CD4-positive, alpha-beta T cell treated with Interleukin-17A for 1 hour (primary cell): ENCODE measurements around the gene CRHR1.

ENCODE experiments used
- DNase-seq: peaks from one replicate; pipeline ENCODE4 v3.0.0-alpha.2; 2020

CRHR1 gene

DNA sequence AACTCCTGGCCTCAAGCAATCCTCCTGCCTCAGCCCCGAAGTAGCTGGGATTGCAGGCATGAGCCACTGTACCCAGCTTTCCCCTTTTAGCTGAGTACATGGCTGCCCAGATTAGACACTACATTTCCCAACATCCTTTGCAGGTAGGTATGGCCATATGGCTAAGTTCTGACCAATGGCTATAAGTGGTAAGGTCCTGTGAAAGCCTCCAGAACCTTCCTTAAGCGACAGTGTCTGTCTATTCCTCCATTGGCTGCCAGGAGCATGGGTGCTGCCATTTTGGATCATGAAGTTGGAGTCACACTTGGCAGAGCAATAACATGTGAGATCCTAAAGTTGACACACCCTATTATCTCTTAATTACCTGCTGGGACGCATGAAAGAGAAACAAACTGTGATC lies 24.4 kb upstream of the CRHR1 start:
- DNase-seq, result no peak

DNA sequence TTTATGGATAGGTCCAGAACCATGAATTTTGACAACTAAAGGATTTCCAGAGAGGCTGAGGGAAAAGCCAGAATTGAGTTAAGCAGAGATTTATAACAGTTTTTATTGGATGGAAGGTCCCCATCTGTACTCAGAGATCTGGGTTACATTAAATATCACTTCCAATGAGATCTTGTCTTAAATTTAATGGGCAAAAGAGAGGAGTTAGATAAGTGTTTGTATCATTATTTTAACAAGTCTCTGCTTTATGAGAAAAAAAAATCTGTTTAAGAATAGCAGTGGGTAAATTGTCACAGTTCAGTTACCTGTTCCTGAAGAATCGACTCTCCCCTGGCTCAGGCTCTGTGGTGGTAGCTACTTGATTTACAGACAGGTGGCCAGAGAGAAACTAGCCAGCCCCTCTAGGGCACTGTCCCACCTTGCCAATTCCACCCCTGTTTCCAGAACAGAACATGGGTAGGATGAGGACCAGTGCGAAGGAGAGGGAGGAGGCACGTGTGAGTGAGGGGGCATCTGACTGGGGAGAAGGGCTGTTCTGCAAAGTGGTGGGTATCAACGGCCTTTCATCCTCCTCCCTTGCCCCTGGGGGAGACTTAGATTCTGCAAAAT lies 22.1 kb upstream of the CRHR1 start:
- DNase-seq, result no peak

DNA sequence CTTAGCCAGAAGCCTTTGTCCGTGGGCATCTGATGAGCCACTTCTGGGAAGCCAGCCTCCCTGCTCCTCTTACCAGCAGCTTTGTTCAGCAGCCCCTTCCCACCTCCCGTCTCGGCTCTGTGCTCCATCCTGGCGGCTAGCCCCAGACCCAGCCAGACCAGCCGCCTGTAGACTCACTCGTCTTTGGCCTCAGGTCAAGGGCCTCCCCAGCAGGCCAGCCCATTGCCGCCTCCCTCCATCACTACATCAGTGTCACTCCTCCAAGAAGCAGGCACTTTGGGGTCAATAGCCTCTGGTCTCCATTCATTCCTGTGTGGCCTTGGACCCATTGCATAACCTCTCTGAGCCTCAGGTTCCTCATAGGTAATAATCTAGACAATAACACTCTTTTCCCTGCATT lies 20.9 kb upstream of the CRHR1 start:
- DNase-seq, result no peak

DNA sequence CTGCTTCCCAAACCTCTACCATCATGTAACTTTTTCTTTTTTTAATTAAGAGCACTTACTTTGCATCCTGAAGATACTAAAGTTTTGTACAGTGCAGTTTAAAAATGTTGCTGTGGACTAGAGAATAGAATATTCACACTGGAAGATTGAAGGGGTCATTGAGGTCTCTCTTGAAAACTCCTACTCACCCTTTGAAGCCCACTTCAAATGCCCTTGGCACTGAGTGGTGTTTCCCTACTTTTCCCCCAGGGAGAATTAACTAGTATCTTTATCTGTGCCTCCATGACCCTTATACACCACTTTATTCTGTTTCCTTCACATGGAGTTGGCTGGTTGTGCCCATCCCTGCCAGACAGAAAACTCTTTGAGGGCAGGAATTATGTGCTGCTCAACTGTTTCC lies 19.6 kb upstream of the CRHR1 start:
- DNase-seq, result no peak

DNA sequence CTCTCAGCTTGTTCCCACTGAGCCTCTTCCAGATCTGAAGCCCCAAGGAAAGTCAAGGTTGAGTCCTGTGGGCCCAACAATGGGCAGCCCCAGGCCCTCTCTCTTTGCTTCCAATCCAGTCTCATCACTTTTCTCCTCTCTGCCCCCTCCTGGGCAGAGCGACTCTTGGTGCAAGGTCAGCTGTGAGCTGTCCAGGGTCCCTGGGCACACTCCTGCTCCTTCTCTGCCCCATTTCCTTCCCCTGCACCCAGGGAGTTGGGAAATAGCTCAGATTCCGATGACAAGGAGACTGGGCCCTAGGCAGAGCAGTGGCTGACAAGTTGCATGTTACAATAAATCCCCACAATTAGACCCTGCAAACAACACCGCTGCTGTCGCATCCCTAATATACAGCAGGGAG lies 16.1 kb upstream of the CRHR1 start:
- DNase-seq, result no peak

DNA sequence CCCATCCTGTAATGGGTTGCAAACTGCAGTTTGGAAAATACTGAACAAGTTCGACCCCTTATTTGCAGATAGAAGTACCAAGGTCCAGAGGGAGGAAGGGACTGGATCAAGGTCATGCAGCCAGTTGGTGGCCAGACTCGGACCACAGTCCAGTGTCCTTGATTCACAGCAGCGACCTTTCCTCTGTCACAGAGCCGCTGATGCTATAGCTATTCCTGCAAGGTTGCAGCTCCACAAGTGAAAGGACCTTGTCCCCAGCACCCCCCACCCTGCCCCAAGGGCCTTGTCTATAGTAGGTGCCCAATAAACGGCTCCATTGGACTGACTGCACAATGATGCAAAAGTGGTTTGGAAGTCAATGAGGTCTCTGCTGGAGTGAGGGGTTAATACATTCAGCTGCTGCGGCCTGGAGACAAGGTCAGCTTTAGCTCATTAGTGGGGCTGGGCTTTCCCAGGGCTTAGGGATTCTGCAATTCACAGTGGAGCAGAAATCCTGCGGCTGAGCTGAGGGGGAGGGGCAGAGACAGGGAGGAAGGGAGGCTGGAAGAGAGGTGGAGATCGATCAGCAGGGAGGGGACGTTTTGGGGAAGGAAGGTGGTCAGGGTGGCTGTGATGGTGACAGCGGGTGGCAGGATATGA lies 13.4 kb upstream of the CRHR1 start:
- no peak for DNase-seq

DNA sequence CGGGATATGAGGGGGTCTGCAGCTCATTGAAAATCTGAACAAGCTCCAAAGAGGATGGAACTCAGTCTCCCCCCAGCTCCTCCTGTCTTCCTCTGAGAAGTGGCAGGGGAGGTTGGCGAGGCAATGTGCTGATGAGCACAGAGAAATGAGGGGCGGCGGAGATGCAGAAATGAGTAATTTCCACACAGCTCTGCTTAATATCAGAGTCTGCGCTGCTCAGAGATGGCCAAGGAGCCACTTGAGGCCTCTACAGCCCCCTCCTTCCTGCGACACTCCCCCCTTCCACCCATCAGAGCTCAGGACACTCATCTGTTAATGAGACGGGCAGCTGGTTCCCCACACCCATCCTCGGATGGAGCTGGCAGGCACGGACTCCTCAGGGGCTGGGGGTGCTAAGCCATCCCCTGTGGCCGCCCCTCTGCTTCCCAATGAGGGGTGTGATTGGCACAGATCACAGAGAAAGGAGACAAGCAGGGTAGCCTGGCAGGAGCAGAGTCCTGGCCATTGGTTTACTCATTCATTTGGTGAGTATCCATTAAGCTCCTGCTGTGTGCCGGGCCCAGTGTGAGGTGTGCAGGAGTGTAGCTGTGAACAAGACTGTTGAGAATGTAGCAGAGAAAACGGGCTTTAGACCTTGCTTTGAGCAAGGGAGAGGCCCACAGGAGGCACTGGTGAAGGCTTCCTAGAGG lies 12.7 kb upstream of the CRHR1 start:
- DNase-seq, result no peak

DNA sequence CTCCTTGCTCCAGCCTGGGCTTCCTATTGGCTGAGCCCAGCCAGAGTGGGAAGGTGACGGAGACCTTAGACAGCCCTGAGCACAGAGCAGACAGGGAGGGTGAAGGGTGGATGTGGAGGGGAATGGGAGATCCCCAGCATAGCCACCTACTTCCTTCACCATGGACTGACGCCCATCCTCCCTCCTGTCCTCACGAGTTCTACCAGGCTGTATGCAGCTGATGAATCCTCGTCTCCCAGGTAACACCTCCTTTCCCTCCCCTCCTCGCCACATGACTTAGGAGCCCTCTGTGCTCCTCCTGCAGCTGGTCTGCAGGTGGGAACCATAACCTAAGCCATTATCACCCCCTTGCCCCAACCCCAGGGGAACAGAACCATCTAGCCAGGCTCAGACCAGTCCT lies 9.0 kb upstream of the CRHR1 start:
- DNase-seq, result no peak

DNA sequence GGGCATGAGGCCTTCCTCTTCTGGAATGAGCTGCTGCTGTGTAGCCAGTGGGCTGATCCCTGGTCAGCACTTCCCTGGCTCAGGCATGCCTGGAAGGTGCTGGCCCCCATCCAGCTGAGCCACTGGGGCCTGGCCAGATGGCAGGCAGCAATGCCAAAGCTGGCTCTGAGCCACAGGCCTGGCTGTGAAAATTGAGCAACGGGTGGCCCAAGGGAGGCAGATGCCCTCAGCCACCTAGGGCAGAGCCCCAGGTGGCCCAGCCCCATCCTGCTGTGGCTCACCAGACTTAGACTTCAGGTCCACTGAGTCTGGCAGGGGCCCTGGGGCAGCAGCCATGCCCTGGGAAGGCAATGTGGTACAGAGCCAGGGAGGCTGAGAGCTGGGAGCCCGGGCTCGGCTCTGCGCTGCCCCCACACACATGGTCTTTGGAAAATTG lies 8.5 kb upstream of the CRHR1 start:
- no peak for DNase-seq

DNA sequence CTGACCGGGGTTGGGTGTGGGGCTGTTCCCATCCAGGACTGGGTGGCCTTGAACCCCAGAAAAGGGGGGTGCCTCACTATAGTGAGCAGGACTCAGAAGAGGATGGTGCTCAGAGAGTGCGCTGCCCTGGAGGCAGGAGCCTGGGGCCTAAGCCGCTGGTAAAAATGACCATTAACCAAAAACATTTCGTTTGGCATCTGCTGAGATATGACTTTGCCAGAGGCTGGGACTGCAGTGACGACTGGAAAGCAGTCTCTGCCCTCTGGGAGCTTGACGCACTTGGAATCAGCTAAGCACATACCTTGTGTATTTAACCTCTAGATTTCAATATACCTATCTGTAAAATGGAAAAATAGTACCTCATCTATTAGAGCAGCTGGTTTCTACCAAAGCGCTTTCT lies 7.2 kb upstream of the CRHR1 start:
- DNase-seq, result no peak

DNA sequence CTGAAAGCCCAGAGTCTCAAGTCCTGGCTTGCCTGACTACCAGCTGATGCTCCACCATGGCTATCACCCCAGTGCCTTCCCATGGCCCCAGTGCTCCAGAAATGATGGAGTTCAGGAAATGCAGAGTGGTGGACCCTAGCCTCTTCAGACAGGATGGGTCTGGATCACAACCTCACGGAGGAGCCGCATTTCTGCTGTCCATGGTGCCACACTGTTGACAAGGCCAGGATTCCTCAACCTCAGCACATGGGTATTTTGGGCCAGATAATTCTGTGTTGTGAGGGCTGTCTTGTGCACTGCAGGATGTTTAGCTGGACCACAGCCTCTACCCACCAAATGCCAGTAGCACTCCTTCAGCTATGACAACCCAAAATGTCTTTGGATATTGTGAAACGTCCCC lies 6.7 kb upstream of the CRHR1 start:
- DNase-seq, result no peak

DNA sequence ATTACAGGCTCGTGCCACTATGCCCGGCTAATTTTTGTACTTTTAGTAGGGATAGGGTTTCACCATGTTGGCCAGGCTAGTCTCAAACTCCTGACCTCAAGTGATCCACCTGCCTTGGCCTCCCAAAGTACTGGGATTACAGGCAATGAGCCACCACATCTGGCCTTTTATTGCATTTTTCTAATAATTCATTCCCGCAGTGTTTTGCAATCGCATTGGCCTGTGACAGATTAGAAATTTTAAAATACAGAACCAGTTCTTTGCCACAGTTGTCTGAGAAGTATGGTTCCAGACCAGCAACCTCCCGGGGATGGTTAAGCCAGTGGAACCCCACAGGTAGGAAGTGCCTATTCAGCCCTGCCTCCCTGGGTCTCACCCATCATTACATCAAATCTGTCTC lies 3.2 kb upstream of the CRHR1 start:
- DNase-seq, result no peak

DNA sequence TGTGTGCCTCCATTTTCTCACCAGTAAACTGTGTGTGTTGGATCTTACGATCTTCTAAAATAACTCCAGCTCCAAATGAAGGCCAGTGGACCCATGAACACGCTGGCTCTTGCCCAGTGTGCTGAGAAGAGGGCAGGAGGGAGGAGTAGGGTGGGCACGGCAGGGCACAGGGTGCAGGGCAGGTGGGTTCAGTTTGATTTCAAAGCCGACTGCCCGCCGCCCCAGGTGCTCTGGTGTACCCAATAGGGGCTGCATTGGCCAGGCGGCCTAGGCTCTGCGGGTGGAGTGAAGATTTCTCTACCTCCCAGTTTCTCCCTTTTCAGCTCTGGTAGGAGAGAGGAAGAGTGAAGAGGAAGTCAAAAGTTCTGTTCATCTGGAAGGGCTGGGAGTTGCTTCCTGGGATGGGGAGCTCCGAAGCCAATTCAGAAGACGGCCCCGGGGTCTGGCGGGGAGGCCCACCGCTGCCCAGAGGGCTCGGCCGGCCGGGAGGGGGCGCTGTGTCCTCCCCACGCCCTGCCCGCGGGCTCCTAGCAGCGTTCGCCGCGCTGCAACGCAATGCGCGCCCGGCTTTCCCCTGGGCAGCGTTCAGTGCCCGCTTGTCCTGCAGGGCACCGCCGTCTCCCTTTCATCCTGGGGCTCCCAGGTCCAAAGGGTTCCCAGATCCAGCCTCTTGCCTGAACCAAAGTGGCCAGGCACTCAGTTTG lies 1.1 kb upstream of the CRHR1 start:
- DNase-seq, result peak; percentile 8

DNA sequence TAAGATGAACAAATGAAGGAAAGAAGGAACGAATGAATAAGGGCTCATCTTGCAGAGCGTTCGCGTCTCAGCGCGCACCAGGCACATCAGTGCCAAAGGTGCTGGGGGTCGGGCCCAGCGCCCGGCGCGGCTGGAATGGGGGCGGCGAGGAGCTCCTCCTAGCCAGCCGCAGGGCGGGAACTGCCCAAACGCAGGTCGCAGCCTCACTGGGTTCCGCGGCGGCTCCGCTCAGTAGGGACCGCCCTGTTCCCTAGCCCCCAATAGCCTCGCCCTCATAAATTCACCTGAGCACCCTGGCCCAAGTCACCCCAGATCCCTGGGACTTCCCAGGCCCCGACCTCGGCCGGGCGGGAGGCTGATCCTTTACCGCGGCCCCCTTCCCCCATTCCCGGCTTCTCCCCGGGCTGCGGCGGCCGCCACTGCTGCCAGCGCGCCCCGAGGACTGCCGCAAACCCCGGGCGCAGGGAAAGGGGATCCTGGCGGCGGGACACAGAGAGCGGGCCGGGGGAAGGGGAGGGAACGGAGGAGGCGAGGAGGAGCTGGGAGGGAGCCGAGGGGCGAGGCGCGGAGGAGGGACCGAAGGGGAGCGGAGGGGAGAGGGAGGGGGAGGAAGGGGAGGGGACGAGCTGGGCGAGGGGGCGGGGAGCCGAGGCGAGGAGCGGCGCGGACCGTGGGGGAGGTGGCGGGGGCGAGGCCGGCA lies 377 bp upstream of the CRHR1 start:
- DNase-seq, result no peak

DNA sequence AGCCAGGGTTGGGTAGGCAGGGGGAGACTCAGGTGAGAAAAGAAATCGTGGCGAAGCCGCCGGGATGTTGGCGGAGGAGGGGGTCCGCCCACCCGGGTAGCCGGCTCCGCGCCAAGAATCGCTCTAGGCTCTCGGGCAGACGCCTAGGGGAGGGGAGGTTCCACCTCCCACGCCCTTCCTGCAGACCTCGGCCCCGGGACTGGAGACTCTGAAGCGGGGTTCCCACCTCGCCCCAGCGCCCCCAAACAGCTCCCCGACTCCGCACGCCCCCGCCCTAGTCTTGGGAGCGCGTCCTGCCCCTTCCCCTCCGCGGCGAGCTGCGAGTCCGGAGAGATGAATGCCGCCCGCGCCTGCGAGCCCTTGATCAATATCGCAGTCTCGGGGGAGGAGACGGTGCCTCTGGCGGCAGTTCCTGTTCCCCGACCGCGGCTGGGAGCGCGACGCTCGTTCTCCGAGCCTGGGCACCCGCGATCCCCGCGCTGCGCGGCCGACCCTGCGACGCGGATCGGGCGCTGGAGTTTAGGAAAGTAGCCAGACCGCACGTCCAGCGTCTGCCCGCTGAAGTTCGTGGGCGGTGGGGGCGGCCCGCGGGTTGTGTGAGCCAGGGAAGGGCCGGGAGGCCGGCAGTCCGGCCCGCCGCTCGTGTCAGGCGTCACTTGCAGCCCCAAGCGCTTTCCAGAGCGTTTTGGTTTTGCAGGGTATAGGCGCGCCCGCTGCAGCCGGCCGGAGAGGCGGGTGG lies 790 bp downstream of the CRHR1 start:
- peak; percentile 16 for DNase-seq

DNA sequence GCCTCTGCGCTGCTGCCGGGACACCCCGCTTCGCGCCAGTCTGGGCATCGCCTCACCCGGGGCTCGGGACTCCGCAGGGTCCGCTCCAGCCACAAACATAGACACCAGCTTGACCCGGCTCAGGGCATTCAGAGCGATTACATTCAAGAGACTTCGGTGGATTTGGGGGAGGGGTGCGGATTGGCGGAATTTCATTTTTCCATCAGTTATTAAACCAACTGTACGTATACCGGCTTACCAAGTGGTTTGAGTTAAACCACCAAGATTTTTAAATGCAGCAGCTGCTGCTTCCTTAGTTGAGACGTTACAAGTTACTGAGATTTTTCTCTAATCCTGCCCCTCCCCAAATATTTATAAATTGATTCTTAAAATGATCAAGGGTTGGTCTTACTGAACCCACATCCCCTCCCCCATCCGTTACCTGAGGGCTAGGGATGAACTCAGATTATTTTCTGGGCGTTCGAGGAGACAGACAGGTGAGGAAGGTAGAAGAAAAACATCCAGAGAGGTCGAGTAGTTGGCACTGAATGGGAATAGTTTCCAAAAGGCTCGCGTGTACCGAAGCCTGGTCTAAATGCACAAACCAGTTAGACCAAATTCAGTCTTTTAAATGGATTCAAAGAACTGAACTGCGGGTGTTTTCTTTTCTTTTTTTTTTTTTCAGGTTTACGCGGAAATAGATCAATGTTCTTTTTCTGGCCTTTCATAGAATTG lies 1.5 kb downstream of the CRHR1 start:
- no peak for DNase-seq

DNA sequence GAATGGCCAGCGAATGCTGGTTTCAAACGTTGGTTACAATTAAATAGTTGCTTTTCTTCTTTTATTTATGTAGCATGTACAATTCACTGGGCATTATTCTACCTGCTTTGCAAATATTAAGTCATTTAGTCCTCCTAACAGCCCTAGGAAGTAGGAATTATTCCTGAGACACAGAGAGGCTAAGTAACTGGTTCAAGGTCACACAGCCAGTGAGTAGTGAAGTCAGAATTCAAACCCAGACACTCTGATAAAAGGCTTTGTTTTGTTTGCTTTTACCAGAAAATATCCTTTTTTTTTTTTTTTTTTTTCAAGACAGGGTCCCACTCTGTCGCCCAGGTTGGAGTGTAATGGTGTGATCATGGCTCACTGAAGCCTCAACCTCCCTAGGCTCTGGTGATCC lies 2.2 kb downstream of the CRHR1 start:
- no peak for DNase-seq

DNA sequence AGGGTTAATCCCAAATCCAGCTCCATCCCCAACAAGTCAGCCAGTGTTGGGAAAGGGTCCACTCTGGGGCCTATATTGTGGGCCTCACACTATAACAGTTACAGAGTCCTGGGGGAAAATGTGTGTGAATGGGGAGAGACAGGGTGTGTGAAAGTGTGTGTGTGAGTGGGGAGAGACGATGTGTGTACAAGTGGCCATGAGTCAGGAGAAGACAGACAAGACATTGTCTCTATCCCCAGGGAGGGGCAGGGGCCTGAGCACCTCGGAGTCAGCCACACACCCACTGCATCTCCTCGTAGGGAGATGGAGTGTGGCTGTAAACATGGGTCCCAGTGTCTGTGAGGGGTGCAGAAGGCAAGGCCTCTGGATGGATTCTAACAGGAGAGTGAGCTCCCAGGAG lies 2.9 kb downstream of the CRHR1 start:
- no peak for DNase-seq

DNA sequence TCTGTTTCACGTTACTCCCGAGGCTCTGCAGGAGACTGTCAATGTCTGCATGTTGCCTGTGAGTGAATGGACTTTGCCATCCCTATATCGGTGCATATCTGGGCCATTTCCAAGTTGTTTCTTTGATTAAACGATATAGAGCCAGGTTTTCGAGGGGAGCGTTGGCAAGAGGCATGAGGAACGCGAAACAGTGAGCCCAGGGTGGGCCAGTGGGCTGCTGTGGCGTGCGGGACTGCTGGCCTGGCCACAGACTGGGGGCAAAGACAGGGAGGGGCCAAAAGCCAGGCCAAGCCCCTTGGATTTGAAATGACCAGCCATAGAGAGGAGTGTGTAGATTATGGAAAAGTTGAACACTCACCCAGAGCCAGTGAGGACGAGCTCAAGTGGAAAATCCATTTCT lies 3.5 kb downstream of the CRHR1 start:
- no peak for DNase-seq

DNA sequence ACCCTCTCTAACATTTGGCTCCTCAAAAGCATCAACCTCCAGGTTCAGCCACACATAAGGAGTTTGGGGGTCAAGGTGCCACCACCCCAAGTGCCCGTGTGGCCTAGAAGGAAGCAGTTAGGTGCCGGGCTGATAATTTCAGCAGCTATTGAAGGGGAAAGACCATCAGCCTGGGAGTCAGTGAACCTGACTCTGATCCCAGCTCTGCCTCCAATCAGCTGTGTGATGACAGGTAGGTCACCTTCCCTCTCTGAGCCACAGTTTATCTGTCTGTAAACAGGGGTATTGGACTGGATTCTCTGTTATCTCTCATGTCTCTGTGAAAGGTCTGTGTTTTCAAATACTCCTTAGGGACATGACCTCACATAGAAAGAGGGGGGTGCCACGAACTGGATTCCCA lies 3.9 kb downstream of the CRHR1 start:
- no peak for DNase-seq

DNA sequence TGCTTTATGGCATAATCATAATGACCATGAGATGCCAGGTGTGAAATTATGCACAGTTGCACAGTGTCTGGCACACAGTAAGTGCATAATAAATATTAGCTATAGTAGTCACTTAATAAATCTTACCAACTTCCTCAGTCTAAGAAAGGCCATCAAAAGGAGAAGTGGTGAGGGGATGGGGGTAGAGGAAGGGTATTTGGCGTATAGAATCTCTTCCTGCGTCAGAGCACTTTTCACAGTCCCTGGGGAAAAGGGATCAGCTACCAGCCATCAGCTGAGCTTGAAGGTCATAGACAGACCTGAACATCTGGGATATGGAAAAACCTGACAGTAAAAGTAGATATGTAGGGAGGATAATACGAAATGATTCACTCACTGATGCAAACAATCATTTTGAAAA lies 5.8 kb downstream of the CRHR1 start:
- DNase-seq, result no peak
